GM13977 (cell line): ENCODE results near the gene LPAR2.

Experiments used
- DNase-seq: peaks from one replicate; pipeline ENCODE4 v3.0.0; 2012; ENCODE audit warnings: low spot score
- CTCF ChIP-seq: IDR thresholded peaks from 2 replicates; pipeline ENCODE4 v1.5.1; 2012; ENCODE audit warnings: mild to moderate bottlenecking, control low read depth; ENCODE audit not compliant: insufficient read depth; ENCODE audit errors: extremely low read depth, missing control alignments
- in situ Hi-C: fragments of 300-500 bp; cut with MboI; formaldehyde crosslinking; loops from one replicate; pipeline ENCODE4 v1.12.0; 2022; ENCODE audit warnings: low sequenced_read_pairs, low pct_unique_long_range_greater_than_20kb, mixed read lengths, inconsistent platforms; ENCODE audit not compliant: unreplicated experiment

LPAR2 gene

GRCh38 chr19:19630426-19630825 lies 2.4 kb upstream of the LPAR2 start:
- in situ Hi-C loops = no loop called here
- no peak for TF ChIP-seq CTCF
- no peak for DNase-seq

GRCh38 chr19:19630062-19630414 lies 2.0 kb upstream of the LPAR2 start:
- no peak for TF ChIP-seq CTCF
- in situ Hi-C loops = no loop called here
- DNase-seq = no peak

GRCh38 chr19:19628501-19629134 lies 598 bp upstream of the LPAR2 start:
- TF ChIP-seq CTCF = no peak
- DNase-seq = peak; percentile 79
- in situ Hi-C loops = no loop called here

- in situ Hi-C loops = no loop called here
- no peak for TF ChIP-seq CTCF
- DNase-seq = no peak
Observed at GRCh38 chr19:19626516-19627472, 1.2 kb downstream of the LPAR2 start.

- TF ChIP-seq CTCF = no peak
- in situ Hi-C loops = no loop called here
- DNase-seq = no peak
Observed at GRCh38 chr19:19624032-19624570, 3.9 kb downstream of the LPAR2 start.

GRCh38 chr19:19623383-19623782 lies 4.6 kb downstream of the LPAR2 start:
- in situ Hi-C loops = no loop called here
- no peak for TF ChIP-seq CTCF
- DNase-seq = no peak
